NCI-H82 (cell line): ENCODE results near the gene RANBP3.
A peak's percentile ranks its signal among the peaks of the same experiment; 100 is the strongest.
"Not testable (repeated sequence)": the region's sequence is repeated elsewhere in the genome, so short reads cannot be mapped to it uniquely, and the experiment has no call there.

Experiments used
- DNase-seq: peaks from one replicate; lab custom pipeline; 2025; lab: John Stamatoyannopoulos, UW

RANBP3 gene

GRCh38 chr19:5883157-5883873 is 94.6 kb downstream of the RANBP3 start:
- DNase-seq: not testable (repeated sequence)

- no peak for DNase-seq
Observed at GRCh38 chr19:5882421-5882968, 95.4 kb downstream of the RANBP3 start.

DNA sequence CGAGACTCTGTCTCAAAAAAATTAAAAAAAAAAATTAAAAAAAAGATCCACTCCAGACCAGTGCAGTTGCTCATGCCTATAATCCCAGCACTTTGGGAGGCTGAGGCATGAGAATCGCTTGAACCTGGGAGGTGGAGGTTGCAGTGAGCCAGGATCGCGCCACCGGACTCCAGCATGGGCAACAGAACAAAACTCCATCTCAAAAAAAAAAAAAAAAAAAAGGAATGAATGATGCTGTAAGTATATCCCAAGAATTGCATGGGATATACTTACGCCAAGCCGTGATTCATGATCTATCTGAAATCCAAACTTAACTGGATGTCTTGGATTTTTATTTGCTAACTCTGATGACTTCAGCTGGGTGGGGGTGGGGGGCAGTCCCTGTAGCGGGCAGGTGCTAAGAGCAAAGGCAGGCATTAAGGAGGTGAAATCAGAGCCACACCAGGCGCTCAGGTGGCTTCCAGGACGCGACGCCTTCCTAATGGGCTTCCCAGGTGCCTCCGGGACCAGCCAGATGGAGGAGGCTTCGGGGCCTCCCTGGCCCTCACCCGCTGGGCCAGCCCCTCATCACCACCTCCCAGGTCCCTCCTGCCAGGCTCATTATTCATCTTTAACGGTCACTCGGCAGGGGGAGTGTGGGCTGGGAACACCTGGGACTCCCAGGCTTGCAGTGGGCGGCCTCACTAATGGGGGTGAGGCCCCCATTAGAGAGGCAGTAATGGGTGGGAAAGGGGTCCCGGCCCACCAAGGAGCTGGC is 96.2 kb downstream of the RANBP3 start:
- peak; percentile 20 for DNase-seq

- no peak for DNase-seq
Observed at GRCh38 chr19:5880604-5881078, 97.3 kb downstream of the RANBP3 start.

DNA sequence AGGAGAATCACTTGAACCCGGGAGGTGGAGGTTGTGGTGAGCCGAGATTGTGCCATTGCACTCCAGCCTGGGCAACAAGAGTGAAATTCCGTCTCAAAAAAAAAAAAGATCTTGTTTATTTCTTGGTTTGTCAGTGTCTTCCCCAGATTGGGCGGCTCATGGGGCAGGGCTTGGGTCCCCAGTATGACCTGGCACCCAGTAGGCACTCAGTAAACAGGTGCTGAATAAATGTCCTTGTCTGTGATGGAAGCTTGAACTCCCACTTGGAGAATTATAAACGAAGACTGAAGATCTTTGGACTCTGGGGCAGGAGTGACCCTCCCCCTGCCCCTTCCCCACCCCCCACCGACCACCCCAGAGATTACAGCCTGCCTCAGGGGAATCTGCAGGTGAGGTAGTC is 97.7 kb downstream of the RANBP3 start:
- no peak for DNase-seq

GRCh38 chr19:5877882-5878281 is 100.1 kb downstream of the RANBP3 start:
- no peak for DNase-seq

DNA sequence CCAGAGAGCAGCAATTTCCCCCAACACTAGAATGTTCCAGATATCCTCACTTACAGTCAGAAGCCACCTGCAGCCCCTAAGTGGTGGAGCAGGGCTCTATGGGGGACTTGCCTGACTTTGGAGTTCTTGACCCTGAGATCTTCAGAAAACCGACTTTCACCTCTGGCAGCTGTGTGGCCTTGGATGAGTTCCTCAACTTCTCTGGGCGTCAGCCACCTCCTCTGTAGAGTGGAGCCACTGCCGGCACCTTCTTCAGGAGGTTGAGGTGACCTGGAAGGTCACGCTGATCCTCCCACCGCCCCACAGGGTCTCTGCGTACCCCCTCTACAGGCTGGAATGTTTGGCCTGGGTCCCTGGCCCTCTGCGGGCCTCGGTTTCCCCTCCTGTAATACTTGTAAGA is 100.5 kb downstream of the RANBP3 start:
- DNase-seq: no peak

- not testable (repeated sequence) for DNase-seq
Observed at GRCh38 chr19:5874496-5874895, 103.4 kb downstream of the RANBP3 start.

DNA sequence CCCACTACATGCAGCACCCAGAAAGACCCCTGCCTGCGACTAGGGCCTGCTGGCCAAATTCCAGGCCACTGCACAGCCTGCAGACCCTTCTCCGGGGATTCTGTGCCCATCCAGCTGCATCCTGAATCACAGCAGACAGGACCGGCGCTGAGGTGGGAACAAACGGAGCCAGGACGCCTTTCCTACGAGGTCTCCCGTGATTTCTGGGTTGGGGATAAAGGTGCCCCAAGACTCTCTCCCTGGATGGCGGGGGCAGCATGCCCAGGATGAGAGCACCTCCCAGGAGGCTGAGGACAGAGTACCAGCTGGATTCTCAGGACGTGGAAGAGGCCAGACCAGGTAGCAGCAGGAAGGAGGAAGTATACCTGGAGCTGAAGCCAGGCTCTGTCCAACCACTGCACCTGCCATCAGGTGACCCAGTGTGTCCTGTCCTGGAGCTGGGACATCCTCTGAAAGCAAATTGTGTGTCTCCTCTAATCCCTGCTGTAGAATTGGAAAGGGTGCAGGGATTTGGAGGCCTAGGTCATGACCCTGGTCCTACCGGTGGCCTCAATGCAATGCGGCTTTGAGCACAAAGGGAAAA is 104.2 kb downstream of the RANBP3 start:
- no peak for DNase-seq

DNA sequence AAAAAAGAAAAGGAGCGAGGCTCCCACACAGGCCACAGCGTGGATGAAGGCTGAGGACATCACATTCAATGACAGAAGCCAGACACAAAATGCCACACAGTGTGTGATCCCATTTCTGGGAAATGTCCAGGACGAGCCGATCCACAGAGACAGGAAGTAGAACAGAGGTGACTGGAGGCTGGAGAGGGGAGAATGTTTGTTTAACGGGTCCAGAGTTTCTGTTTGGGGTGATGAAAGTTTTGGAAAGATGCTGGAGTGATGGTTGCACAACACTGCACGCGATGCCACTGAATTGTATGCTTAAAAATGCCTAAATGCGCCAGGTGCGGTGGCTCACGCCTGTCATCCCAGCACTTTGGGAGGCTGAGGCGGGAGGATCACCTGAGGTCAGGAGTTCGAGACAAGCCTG is 107.0 kb downstream of the RANBP3 start:
- no peak for DNase-seq

- no peak for DNase-seq
Observed at GRCh38 chr19:5867201-5868136, 110.5 kb downstream of the RANBP3 start.
